CD4-positive, alpha-beta T cell treated with Interleukin-2 at 100 ng/mL for 4 hours (primary cell): ENCODE measurements around the gene GMNN.

ENCODE experiments used
- DNase-seq: peaks from one replicate; pipeline ENCODE4 v3.0.0-alpha.2; 2020; ENCODE audit warnings: low spot score

Gene GMNN

GRCh38 chr6:24807584-24807983 is 32.8 kb downstream of the GMNN start:
- no peak for DNase-seq

DNA sequence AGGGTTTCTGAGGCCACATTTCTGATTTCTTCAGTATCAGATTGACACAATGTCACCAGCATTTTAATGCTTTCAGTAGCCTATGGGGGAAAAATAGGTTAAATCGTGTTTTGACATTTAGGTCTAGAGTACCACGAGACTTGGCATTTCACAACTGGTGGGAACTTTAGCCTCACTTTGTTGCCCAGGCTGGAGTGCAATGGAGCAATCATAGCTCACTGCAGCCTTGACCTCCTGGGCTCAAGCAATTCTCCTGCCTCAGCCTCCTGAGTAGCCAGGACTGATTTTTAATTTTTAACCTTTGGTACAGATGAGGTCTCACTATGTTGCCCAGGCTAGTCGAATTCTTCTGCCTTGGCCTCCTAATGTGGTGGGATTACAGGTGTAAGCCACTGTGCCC is 35.0 kb downstream of the GMNN start:
- DNase-seq, result no peak

- DNase-seq, result no peak
Measured at GRCh38 chr6:24818346-24818745, 43.6 kb downstream of the GMNN start.

- DNase-seq, result no peak
Measured at GRCh38 chr6:24821860-24822444, 47.2 kb downstream of the GMNN start.

- no peak for DNase-seq
Measured at GRCh38 chr6:24822696-24823095, 48.0 kb downstream of the GMNN start.

DNA sequence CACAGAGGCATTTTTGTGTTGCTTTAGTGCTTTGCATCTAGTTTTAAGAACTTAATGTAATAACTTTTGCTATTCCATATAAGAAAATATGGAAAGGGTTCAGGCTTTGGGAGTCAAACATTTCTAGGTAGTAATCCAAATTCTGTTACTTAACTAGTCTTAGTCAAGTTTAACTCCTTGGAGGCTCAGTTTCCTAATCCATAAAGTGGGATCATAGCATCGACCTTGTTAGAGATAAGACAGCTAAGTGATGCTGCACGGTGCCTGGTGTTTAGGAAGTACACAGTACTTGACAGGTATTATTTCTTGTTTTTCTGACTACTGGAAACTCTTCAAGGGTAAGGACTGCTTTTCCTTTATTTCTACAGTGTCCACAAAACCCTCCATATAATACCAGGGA is 48.4 kb downstream of the GMNN start:
- DNase-seq, result no peak

GRCh38 chr6:24824142-24824938 is 49.6 kb downstream of the GMNN start:
- no peak for DNase-seq

DNA sequence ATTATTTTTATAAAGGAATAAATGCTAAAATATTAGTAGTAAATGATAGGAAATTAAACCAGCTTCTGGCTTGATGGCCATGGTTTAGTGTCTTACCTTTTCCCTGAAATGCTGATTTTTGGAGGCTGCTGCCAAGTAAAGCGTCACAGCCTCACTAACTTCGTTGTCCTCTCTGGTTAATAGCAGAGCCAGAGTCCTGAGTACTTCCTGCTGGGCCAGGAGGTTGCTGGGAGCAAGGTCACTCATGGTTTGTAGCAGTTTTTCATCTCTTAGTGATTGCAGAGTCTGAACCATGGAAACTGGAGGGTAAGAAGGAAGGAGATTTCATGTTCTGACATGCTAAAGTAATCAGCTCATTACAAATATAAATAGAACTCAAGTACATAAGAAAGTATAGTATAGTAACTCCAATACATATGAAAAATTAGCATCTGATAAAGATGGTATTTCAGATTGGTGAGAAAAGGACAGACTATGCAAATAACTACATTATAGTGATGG is 50.4 kb downstream of the GMNN start:
- no peak for DNase-seq

DNA sequence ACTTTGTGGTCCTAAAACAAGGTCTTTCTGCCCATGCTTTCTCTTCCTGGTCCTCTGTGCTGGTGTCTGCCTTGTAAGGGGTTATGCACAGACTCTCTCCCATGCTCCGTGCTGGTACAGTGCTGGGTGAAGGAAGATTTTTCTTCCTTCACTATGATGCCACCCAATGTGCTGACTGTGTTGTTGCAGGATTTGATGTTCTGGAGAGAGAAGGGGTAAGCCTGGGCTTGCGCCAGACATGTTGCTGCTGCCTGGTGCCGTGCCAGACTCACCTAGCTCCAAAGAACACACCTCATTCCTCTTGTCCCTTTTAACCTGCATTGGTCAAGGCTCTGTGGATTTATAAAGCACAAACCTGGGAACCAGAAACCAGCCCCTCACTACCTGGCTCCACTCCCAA is 52.4 kb downstream of the GMNN start:
- no peak for DNase-seq

DNA sequence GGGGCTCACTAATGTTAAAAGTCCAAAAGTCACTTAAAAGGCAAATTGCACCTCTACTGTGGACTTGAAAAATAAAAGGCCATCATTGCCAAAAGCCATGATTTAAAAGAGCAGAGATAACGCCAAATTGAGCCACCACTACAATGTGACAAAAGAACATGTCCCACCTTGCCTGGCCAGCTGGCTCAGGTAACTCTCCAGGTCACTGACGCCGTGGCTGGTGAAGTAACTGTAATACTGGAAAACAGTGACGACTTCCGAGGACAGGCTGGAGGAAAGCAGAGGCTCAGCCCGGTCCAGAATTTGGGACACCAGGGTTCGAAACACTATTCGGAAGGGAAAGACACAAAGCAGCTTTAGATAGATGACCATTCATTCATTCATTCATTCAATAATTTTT is 53.2 kb downstream of the GMNN start:
- no peak for DNase-seq

DNA sequence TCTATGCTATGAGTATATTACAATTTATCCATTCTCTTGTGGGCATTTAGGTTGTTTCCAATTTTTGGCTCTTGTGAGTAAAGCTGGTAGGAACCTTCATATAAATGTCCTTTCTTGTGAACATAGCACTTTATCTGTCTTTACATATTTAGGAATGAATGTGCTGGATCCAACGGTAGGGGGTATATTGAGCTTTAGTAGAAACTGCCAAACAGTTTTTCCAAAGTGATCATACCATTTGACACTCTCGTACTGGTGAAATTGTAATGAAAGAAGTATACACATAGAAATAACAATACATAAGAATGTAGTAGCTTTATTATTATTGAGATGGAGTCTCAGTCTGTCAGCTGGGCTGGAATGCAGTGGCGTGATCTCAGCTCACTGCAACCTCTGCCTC is 54.9 kb downstream of the GMNN start:
- no peak for DNase-seq

- no peak for DNase-seq
Measured at GRCh38 chr6:24831771-24832716, 57.3 kb downstream of the GMNN start.

GRCh38 chr6:24832794-24833193 is 58.1 kb downstream of the GMNN start:
- DNase-seq, result no peak

GRCh38 chr6:24833711-24834386 is 59.1 kb downstream of the GMNN start:
- no peak for DNase-seq
